Endothelial cell of umbilical vein (primary cell): ENCODE measurements around the gene CSNK2B. TPM values are rescaled to one million over a fixed set of nuclear protein-coding genes. Genes with fewer than 3 reads are reported as not detected.
"Not testable (repeated sequence)": the region's sequence is repeated elsewhere in the genome, so short reads cannot be mapped to it uniquely, and the experiment has no call there.

Experiments
- BruUV-seq: library from RNA; stranded (reverse); fragments of 400-500 nt; replicated peaks from 2 replicates; lab custom pipeline; 2021; lab: Mats Ljungman, UMichigan
- CTCF ChIA-PET: fragments of 300-600, 350-600 bp; sonication (Branson Sonifier 250); formaldehyde crosslinking; loops from one replicate; lab custom pipeline; 2021; ENCODE audit warnings: antibody characterized with exemption, inconsistent platforms; lab: Charles Lee
- POLR2A ChIA-PET: fragments of 300-600, 350-600 bp; sonication (Branson Sonifier 250); formaldehyde crosslinking; loops from one replicate; lab custom pipeline; 2021; ENCODE audit warnings: antibody characterized with exemption, inconsistent platforms; lab: Charles Lee
- DNase-seq: peaks from one replicate; pipeline ENCODE4 v3.0.0-alpha.2; 2011; ENCODE audit warnings: low read depth, low spot score
- FAIRE-seq: peaks from 2 replicates; lab custom pipeline; 2011; peaks lifted over from hg19 to GRCh38; lab: Jason Lieb, UNC
- H2AFZ ChIP-seq: 2 replicates; pipeline ENCODE4 v1.6.0; 2012; ENCODE audit warnings: low read depth, low read length, control low read depth, inconsistent platforms
- H3K27ac ChIP-seq: 2 replicates; pipeline ENCODE4 v1.5.1; 2011; ENCODE audit warnings: low read depth, mild to moderate bottlenecking, control low read depth, low read length, moderate library complexity; ENCODE audit not compliant: insufficient read depth
- H3K27me3 ChIP-seq, 2 experiments: 2 replicates each; pipeline versions ENCODE4 v1.6.0 to v1.6.1; 2011; ENCODE audit warnings: low read length in 2 of 2, mixed read lengths in 1 of 2; ENCODE audit not compliant: control insufficient read depth in 2 of 2, insufficient read depth in 2 of 2
- H3K36me3 ChIP-seq, 2 experiments: 2 replicates in 1 of 2; 3 replicates in 1 of 2; pipeline ENCODE4 v1.5.1; 2011; ENCODE audit warnings: low read length in 2 of 2, mild to moderate bottlenecking in 1 of 2, moderate library complexity in 1 of 2; ENCODE audit not compliant: control insufficient read depth in 2 of 2, insufficient read depth in 2 of 2; ENCODE audit errors: extremely low read depth in 1 of 2
- H3K4me1 ChIP-seq: 3 replicates; pipeline ENCODE4 v1.5.1; 2011; ENCODE audit warnings: mild to moderate bottlenecking, low read length; ENCODE audit not compliant: control insufficient read depth, insufficient read depth; ENCODE audit errors: extremely low read depth
- H3K4me2 ChIP-seq: 2 replicates; pipeline ENCODE4 v1.6.1; 2011; ENCODE audit warnings: low read length, control low read depth, mixed read lengths; ENCODE audit not compliant: insufficient read depth
- H3K4me3 ChIP-seq, 3 experiments: fragments of 200-600 bp in 1 of 3; sonication (generic), shearing (Covaris generic) in 1 of 3; replicated peaks in 1 of 3; 2 replicates each; pipeline ENCODE4 v1.5.1; 2011 to 2016; ENCODE audit warnings: control low read depth in 3 of 3, low read length in 3 of 3, mild to moderate bottlenecking in 2 of 3, inconsistent platforms in 1 of 3, low read depth in 1 of 3, moderate library complexity in 1 of 3; ENCODE audit not compliant: insufficient read depth in 1 of 3
- H3K79me2 ChIP-seq: 2 replicates; pipeline ENCODE4 v1.6.0; 2012; ENCODE audit warnings: low read length, inconsistent platforms; ENCODE audit not compliant: control insufficient read depth, insufficient read depth
- H3K9ac ChIP-seq: replicated peaks from 2 replicates; pipeline ENCODE3; 2011; ENCODE audit warnings: low read length, control low read depth; ENCODE audit not compliant: insufficient read depth; ENCODE audit errors: extremely low read depth
- H3K9me1 ChIP-seq: replicated peaks from 3 replicates; pipeline ENCODE4 v1.6.0; 2011; ENCODE audit warnings: mild to moderate bottlenecking, low read length; ENCODE audit not compliant: control insufficient read depth, insufficient read depth; ENCODE audit errors: extremely low read depth
- H3K9me3 ChIP-seq: replicated peaks from 2 replicates; pipeline ENCODE4 v1.5.1; 2012; ENCODE audit warnings: low read length, inconsistent platforms; ENCODE audit not compliant: control insufficient read depth, insufficient read depth
- H4K20me1 ChIP-seq: replicated peaks from 2 replicates; pipeline ENCODE3; 2011; ENCODE audit warnings: mild to moderate bottlenecking, low read length; ENCODE audit not compliant: control insufficient read depth, insufficient read depth; ENCODE audit errors: extremely low read depth
- EZH2 ChIP-seq: IDR thresholded peaks from 2 replicates; pipeline ENCODE4 v1.6.1; 2012; ENCODE audit warnings: borderline replicate concordance, low read depth, mild to moderate bottlenecking, moderate library complexity, low read length, inconsistent platforms; ENCODE audit not compliant: severe bottlenecking
- FOS ChIP-seq: IDR thresholded peaks from 2 replicates; pipeline ENCODE4 v1.6.1; 2011; ENCODE audit warnings: mild to moderate bottlenecking, low read length, moderate library complexity, borderline replicate concordance; ENCODE audit not compliant: insufficient read depth
- GATA2 ChIP-seq: IDR thresholded peaks from 2 replicates; pipeline ENCODE4 v1.7.0; 2011; ENCODE audit warnings: low read depth, mild to moderate bottlenecking, moderate library complexity, mixed read lengths, low read length; ENCODE audit not compliant: insufficient read length, insufficient read depth
- JUN ChIP-seq: IDR thresholded peaks from 2 replicates; pipeline ENCODE4 v1.6.1; 2011; ENCODE audit warnings: borderline replicate concordance, low read depth; ENCODE audit not compliant: insufficient read length, insufficient read depth
- MYC ChIP-seq: IDR thresholded peaks from one replicate; pipeline ENCODE4 v1.6.1; 2011; ENCODE audit warnings: mild to moderate bottlenecking, low read depth, low read length
- POLR2A ChIP-seq: IDR thresholded peaks from 2 replicates; pipeline ENCODE4 v1.6.1; 2012; ENCODE audit warnings: low read depth, mild to moderate bottlenecking, control low read depth, low read length
- POLR2AphosphoS5 ChIP-seq: IDR thresholded peaks from 2 replicates; pipeline ENCODE4 v1.6.1; 2012; ENCODE audit warnings: low read depth, mild to moderate bottlenecking, control low read depth, low read length, moderate library complexity; ENCODE audit not compliant: insufficient read depth
- dilution Hi-C: fragments of 300-500 bp; cut with MboI; formaldehyde crosslinking; loops from one replicate; pipeline ENCODE4 v1.15.0; 2019; ENCODE audit warnings: low sequenced_read_pairs; ENCODE audit not compliant: extremely low pct_ligation_motif_present
- intact Hi-C: fragments of 100-400 bp; cut with micrococcal nuclease; formaldehyde crosslinking; loops from one replicate; pipeline ENCODE4 v1.10.0; 2022
- polyA plus RNA-seq, 4 experiments: library from polyadenylated mRNA; depleted of rRNA in 3 of 4; stranded (reverse) in 3 of 4; unstranded in 1 of 4; fragments of >200 nt; gene quantifications; 2 replicates each; pipeline versions ENCODE4 v1.2.1 to v1.2.3, GENCODE V29; 2011 to 2012; ENCODE audit warnings: missing spikeins in 1 of 4
- total RNA-seq: library from RNA; stranded (reverse); gene quantifications from 2 replicates; pipeline ENCODE4 v1.2.3, GENCODE V29; 2021
- TF ChIP-seq, protein P1 (sequence below): IDR thresholded peaks from 2 replicates; pipeline ENCODE4 v1.6.1; 2011; ENCODE audit not compliant: insufficient read depth, insufficient read length
- TF ChIP-seq, protein P2 (sequence below), 2 donors: IDR thresholded peaks; 1 replicate in 1 of 2; 2 replicates in 1 of 2; pipeline ENCODE4 v1.5.1; 2011; ENCODE audit warnings: low read length in 2 of 2, mild to moderate bottlenecking in 2 of 2, moderate library complexity in 2 of 2, control low read depth in 1 of 2, inconsistent platforms in 1 of 2, low read depth in 1 of 2; ENCODE audit not compliant: insufficient read depth in 1 of 2; ENCODE audit errors: extremely low read depth in 1 of 2

CSNK2B gene
- total and polyA plus RNA-seq, 2 donors (not counting 3 experiments of a cell fraction or from before 2014, with no cell fraction given) = 159 to 206 TPM

DNA sequence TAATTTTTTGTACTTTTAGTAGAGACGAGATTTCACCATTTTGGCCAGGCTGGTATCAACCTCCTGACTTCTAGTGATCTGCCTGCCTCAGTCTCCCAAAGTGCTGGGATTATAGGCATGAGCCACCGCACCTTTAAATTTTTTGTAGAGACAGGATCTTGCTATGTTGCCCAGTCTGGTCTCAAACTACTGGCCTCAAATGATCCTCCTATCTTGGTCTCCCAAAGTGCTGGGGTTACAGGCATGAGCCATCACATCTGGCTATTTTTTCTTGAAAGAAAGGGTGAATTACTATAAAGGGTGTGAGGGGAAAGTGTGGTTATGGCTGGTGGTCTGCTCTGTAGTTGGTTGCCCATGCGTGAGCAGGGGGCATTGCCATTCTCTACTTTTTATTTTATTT is 42.3 kb downstream of the CSNK2B start:
- intact Hi-C loops (no loop called here), dilution Hi-C loops (no loop called here)
- H3K9me1 ChIP-seq = no peaks in the 10 kb centered on the region
- H4K20me1 ChIP-seq = no peaks in the 10 kb centered on the region
- H2AFZ ChIP-seq = no peak overlapping the region
- TF ChIP-seq POLR2AphosphoS5 (no peak), MYC (no peak), FOS (no peak), GATA2 (no peak), JUN (no peak), POLR2A (no peak), EZH2 (no peak)
- TF ChIP-seq, protein P1, sequence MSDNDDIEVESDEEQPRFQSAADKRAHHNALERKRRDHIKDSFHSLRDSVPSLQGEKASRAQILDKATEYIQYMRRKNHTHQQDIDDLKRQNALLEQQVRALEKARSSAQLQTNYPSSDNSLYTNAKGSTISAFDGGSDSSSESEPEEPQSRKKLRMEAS = no peak
- TF ChIP-seq, protein P2, sequence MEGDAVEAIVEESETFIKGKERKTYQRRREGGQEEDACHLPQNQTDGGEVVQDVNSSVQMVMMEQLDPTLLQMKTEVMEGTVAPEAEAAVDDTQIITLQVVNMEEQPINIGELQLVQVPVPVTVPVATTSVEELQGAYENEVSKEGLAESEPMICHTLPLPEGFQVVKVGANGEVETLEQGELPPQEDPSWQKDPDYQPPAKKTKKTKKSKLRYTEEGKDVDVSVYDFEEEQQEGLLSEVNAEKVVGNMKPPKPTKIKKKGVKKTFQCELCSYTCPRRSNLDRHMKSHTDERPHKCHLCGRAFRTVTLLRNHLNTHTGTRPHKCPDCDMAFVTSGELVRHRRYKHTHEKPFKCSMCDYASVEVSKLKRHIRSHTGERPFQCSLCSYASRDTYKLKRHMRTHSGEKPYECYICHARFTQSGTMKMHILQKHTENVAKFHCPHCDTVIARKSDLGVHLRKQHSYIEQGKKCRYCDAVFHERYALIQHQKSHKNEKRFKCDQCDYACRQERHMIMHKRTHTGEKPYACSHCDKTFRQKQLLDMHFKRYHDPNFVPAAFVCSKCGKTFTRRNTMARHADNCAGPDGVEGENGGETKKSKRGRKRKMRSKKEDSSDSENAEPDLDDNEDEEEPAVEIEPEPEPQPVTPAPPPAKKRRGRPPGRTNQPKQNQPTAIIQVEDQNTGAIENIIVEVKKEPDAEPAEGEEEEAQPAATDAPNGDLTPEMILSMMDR (IDR thresholded peaks at IDR 0.05; ENCODE audit: extremely low read depth in 1 of 2, insufficient read depth in 1 of 2, low read depth in 1 of 2, low read length in 2 of 2) = no peak
- no TSS peak for BruUV-seq
- FAIRE-seq (no peak), DNase-seq (no peak)
- H3K9ac ChIP-seq = no peak overlapping the region
- no peak overlapping the region for H3K4me3 ChIP-seq
- H3K36me3 ChIP-seq = no peaks in the 10 kb centered on the region
- no peaks in the 10 kb centered on the region for H3K9me3 ChIP-seq
- CTCF ChIA-PET = no interaction called here
- no peaks in the 10 kb centered on the region for H3K79me2 ChIP-seq
- H3K27me3 ChIP-seq = no peaks in the 10 kb centered on the region
- POLR2A ChIA-PET = no interaction called here
- no peak overlapping the region for H3K4me2 ChIP-seq
- H3K4me1 ChIP-seq = peaks cover 8% of the 10 kb centered on the region
- no peak overlapping the region for H3K27ac ChIP-seq

DNA sequence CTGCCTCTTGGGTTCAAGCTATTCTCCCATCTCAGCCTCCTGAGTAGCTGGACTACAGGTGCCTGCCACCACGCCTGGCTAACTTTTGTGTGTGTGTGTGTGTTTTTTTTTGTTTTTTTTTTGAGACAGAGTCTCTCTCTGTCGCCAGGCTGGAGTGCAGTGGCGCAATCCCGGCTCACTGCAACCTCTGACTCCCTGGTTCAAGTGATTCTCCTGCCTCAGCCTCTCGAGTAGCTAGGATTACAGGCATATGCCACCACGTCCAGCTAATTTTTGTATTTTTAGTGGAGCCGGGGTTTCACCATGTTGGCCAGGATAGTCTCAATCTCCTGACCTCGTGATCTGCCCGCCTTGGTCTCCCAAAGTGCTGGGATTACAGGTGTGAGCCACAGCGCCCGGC is 43.3 kb downstream of the CSNK2B start:
- H3K27me3 ChIP-seq, H2AFZ ChIP-seq, FAIRE-seq, H4K20me1 ChIP-seq, H3K79me2 ChIP-seq, CTCF ChIA-PET, H3K4me2 ChIP-seq, DNase-seq, H3K9me3 ChIP-seq, H3K27ac ChIP-seq, intact Hi-C loops, dilution Hi-C loops, H3K4me1 ChIP-seq, H3K4me3 ChIP-seq, H3K9me1 ChIP-seq, POLR2A ChIA-PET, H3K36me3 ChIP-seq, BruUV-seq, H3K9ac ChIP-seq: not testable (repeated sequence)
